GM23248 (cell line): ENCODE data around the gene CCDC91. TPM values are rescaled to one million over a fixed set of nuclear protein-coding genes. Genes with fewer than 3 reads are reported as not detected.

ENCODE experiments used
- DNase-seq: peaks from one replicate; pipeline ENCODE4 v3.0.0-alpha.2; 2015
- H2AFZ ChIP-seq: fragments of 200-600 bp; sonication (generic); 2 replicates; pipeline ENCODE4 v1.6.1; 2016; ENCODE audit warnings: antibody characterized with exemption
- H3F3A ChIP-seq: fragments of 200-600 bp; sonication (generic); 2 replicates; pipeline ENCODE4 v1.6.1; 2016; ENCODE audit warnings: mild to moderate bottlenecking, antibody characterized with exemption, mixed run types; ENCODE audit not compliant: insufficient read depth
- H3K27ac ChIP-seq: fragments of 200-600 bp; sonication (generic); 2 replicates; pipeline ENCODE4 v1.5.1; 2016; ENCODE audit warnings: mild to moderate bottlenecking
- H3K27me3 ChIP-seq: fragments of 200-600 bp; sonication (generic); replicated peaks from 2 replicates; pipeline ENCODE4 v1.6.1; 2016; ENCODE audit warnings: mild to moderate bottlenecking; ENCODE audit not compliant: insufficient read depth
- H3K36me3 ChIP-seq: fragments of 200-600 bp; sonication (generic); 2 replicates; pipeline ENCODE4 v1.6.1; 2016; ENCODE audit warnings: low read depth, mild to moderate bottlenecking
- H3K4me1 ChIP-seq: fragments of 200-600 bp; sonication (generic); 2 replicates; pipeline ENCODE4 v1.6.1; 2016; ENCODE audit warnings: mild to moderate bottlenecking; ENCODE audit not compliant: insufficient read depth
- H3K4me2 ChIP-seq: fragments of 200-600 bp; sonication (generic); one replicate; pipeline ENCODE4 v1.6.1; 2016; ENCODE audit warnings: mild to moderate bottlenecking; ENCODE audit not compliant: unreplicated experiment
- H3K4me3 ChIP-seq: fragments of 200-600 bp; sonication (generic); 2 replicates; pipeline ENCODE4 v1.5.1; 2016; ENCODE audit warnings: mild to moderate bottlenecking
- H3K79me2 ChIP-seq: fragments of 200-600 bp; sonication (generic); 2 replicates; pipeline ENCODE4 v1.6.1; 2016; ENCODE audit warnings: mild to moderate bottlenecking; ENCODE audit not compliant: insufficient read depth
- H3K9ac ChIP-seq: fragments of 200-600 bp; sonication (generic); 2 replicates; pipeline ENCODE4 v1.6.1; 2016; ENCODE audit warnings: mild to moderate bottlenecking
- H3K9me2 ChIP-seq: fragments of 200-600 bp; sonication (generic); 2 replicates; pipeline ENCODE4 v1.6.1; 2016; ENCODE audit warnings: mixed run types, mild to moderate bottlenecking, moderate library complexity; ENCODE audit not compliant: insufficient read depth
- H3K9me3 ChIP-seq: fragments of 200-600 bp; sonication (generic); one replicate; pipeline ENCODE4 v1.6.1; 2017; ENCODE audit warnings: low read depth
- H4K20me1 ChIP-seq: fragments of 200-600 bp; sonication (generic); 2 replicates; pipeline ENCODE4 v1.6.0; 2016; ENCODE audit not compliant: insufficient read depth
- EZH2 ChIP-seq: fragments of 200-600 bp; sonication (generic); IDR thresholded peaks from 2 replicates; pipeline ENCODE4 v1.6.1; 2018; ENCODE audit warnings: antibody characterized with exemption, mild to moderate bottlenecking; ENCODE audit not compliant: insufficient read depth, poor library complexity, severe bottlenecking
- EZH2phosphoT487 ChIP-seq: fragments of 200-600 bp; sonication (generic); IDR thresholded peaks from 2 replicates; pipeline ENCODE4 v1.6.1; 2018; ENCODE audit warnings: antibody characterized with exemption, moderate library complexity, mild to moderate bottlenecking, low read depth; ENCODE audit not compliant: insufficient read depth
- WGBS, 2 experiments: methylation state at CpG; one replicate each; pipeline ENCODE4 v1.1.6; 2015 to 2017; ENCODE audit warnings: low lambda C conversion rate in 2 of 2, low coverage in 1 of 2; ENCODE audit errors: missing lambda C conversion rate in 2 of 2; 5-methylcytosine and 5-hydroxymethylcytosine counted together
- in situ Hi-C: fragments of 300-500 bp; cut with MboI; formaldehyde crosslinking; loops from 2 replicates; pipeline ENCODE4 v1.15.0; 2020
- polyA plus RNA-seq: library from polyadenylated mRNA; unstranded; fragments of >200 nt; fragmentation: Nextera tagmentation; extraction: Ambion mirVana; gene quantifications from 2 replicates; pipeline ENCODE4 v1.2.1, GENCODE V29; 2016
- total RNA-seq: library from RNA; depleted of rRNA; stranded (reverse); fragments of >200 nt; shearing (Covaris generic); gene quantifications from 2 replicates; pipeline ENCODE4 v1.2.3, GENCODE V29; 2014

The CCDC91 gene
- total and polyA plus RNA-seq, 2 experiments from 2014 or later, result 17.2 to 31.5 TPM

- no peak for TF ChIP-seq EZH2
- no peak for TF ChIP-seq EZH2phosphoT487
- H4K20me1 ChIP-seq, result no peaks in the 10 kb centered on the region
Measured at GRCh38 chr12:28512876-28513275, 322.6 kb downstream of the CCDC91 start.

GRCh38 chr12:28513983-28514382 lies 323.7 kb downstream of the CCDC91 start:
- no peak overlapping the region for H3K4me2 ChIP-seq

More at GRCh38 chr12:28512876-28513275, 322.6 kb downstream of the CCDC91 start:
- no peaks in the 10 kb centered on the region for H3K27me3 ChIP-seq
- H3F3A ChIP-seq, result no peaks in the 10 kb centered on the region; the same call in 1 of the 2 replicates
- no peaks in the 10 kb centered on the region for H3K9me3 ChIP-seq
- WGBS, 2 experiments, result 100% methylated on average over 1 of the region's 1 CpG
- no peak overlapping the region for H2AFZ ChIP-seq
- no peak overlapping the region for H3K9ac ChIP-seq
- no peak overlapping the region for H3K27ac ChIP-seq
- H3K4me3 ChIP-seq, result no peak overlapping the region
- no peaks in the 10 kb centered on the region for H3K9me2 ChIP-seq
- DNase-seq, result no peak
- in situ Hi-C loops, result no loop called here
- no peak overlapping the region for H3K4me2 ChIP-seq
- no peaks in the 10 kb centered on the region for H3K36me3 ChIP-seq
- H3K4me1 ChIP-seq, result peaks cover under 1% of the 10 kb centered on the region; the same call in 1 of the 2 replicates
- no peaks in the 10 kb centered on the region for H3K79me2 ChIP-seq

GRCh38 chr12:28517101-28517500 lies 326.8 kb downstream of the CCDC91 start:
- no peak for DNase-seq
- TF ChIP-seq EZH2 (no peak), EZH2phosphoT487 (no peak)
- 8 to 11% methylated on average over 1 of the region's 1 CpG for WGBS, 2 experiments

More at GRCh38 chr12:28513983-28514382, 323.7 kb downstream of the CCDC91 start:
- Histone ChIP-seq H3K9me3 (no peaks in the 10 kb centered on the region), H4K20me1 (no peaks in the 10 kb centered on the region), H3F3A (no peaks in the 10 kb centered on the region), H3K36me3 (no peaks in the 10 kb centered on the region), H3K4me3 (no peak overlapping the region), H3K27ac (no peak overlapping the region), H2AFZ (no peak overlapping the region), H3K79me2 (no peaks in the 10 kb centered on the region), H3K4me1 (no peaks in the 10 kb centered on the region), H3K9me2 (no peaks in the 10 kb centered on the region), H3K27me3 (no peaks in the 10 kb centered on the region), H3K9ac (no peak overlapping the region)
- in situ Hi-C loops, result no loop called here
- TF ChIP-seq EZH2phosphoT487 (no peak), EZH2 (no peak)
- DNase-seq, result no peak
- 95 to 100% methylated on average over 1 of the region's 1 CpG for WGBS, 2 experiments

DNA sequence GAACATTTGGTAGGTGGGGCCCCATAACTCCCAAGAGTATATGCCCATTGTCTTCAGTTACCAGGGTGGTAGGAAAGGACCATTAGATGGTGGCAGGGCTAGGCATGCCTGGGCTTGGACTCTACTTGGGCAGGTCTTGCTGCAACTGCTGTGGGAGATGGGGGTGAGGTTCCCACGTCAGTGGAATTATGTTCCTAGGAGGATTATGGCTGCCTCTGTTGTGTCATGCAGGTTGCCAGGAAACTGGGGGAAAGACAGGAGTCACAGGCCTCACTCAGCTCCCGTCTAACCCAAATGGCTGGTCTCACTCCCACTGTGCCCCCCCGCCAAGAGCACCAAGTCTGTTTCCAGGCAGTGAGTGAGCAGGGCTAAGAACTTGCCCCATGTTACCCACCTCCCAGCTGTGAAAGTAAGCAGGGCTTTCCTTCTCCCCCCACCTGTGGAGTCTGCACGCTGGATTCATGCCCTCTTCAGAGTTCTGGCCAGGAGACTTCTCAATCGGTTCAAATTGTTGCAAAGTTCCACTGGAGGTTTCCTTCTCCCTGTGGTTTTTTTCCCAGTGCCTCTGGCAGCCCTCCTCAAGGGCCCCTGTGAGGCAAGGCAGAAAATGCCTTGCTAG lies 337.5 kb downstream of the CCDC91 start:
- H3K4me1 ChIP-seq, result no peaks in the 10 kb centered on the region
- in situ Hi-C loops, result no loop called here
- TF ChIP-seq EZH2, result no peak
- TF ChIP-seq EZH2phosphoT487, result no peak

More at GRCh38 chr12:28517101-28517500, 326.8 kb downstream of the CCDC91 start:
- Histone ChIP-seq H3K79me2 (no peaks in the 10 kb centered on the region), H3K9me2 (no peaks in the 10 kb centered on the region), H3K36me3 (no peaks in the 10 kb centered on the region), H3K9ac (no peak overlapping the region), H2AFZ (no peak overlapping the region), H3K27me3 (no peaks in the 10 kb centered on the region), H4K20me1 (no peaks in the 10 kb centered on the region), H3K4me1 (no peaks in the 10 kb centered on the region), H3K27ac (no peak overlapping the region), H3K4me3 (no peak overlapping the region), H3K4me2 (no peak overlapping the region), H3F3A (no peaks in the 10 kb centered on the region), H3K9me3 (no peaks in the 10 kb centered on the region)
- in situ Hi-C loops, result no loop called here

DNA sequence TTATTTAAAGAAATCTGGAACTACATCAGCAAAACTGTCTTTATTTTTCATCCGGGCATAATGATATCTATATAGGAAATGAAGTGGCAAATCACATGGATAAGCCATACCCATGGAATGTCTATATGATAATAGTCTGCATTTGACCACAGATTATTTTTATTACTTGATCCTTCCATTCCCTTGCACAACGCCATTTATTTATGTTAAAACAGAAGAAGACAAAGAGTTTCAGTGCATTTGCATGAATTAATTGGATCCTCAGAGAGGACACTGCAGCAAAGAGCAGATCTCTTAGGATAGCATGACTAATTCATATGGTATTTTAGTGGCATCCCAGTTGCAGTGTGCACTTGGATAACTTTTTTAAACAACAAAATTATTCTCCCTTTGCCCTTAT lies 345.0 kb downstream of the CCDC91 start:
- no peaks in the 10 kb centered on the region for H3K79me2 ChIP-seq
- H3K27me3 ChIP-seq, result no peaks in the 10 kb centered on the region
- in situ Hi-C loops, result no loop called here
- peak overlapping the region; percentile 26; the same call in 1 of the 2 replicates for H3K4me3 ChIP-seq
- H3K36me3 ChIP-seq, result no peaks in the 10 kb centered on the region
- no peaks in the 10 kb centered on the region for H3K9me2 ChIP-seq
- peaks cover 36% of the 10 kb centered on the region for H3F3A ChIP-seq
- 0 out of 2 replicates have a peak overlapping the region, but pooled peaks have one; percentile 2 for H2AFZ ChIP-seq
- 23 to 29% methylated on average over 2 of the region's 2 CpGs for WGBS, 2 experiments
- H3K4me2 ChIP-seq, result peak overlapping the region; percentile 69
- H3K9ac ChIP-seq, result no peak overlapping the region
- no peak for TF ChIP-seq EZH2phosphoT487
- TF ChIP-seq EZH2, result no peak
- H3K9me3 ChIP-seq, result no peaks in the 10 kb centered on the region
- peaks cover 33% of the 10 kb centered on the region for H3K4me1 ChIP-seq
- peak; percentile 68 for DNase-seq
- H4K20me1 ChIP-seq, result no peaks in the 10 kb centered on the region
- H3K27ac ChIP-seq, result peak overlapping the region; percentile 73

More for the DNA sequence above, 337.5 kb downstream of the CCDC91 start:
- H3F3A ChIP-seq, result no peaks in the 10 kb centered on the region
- H3K9me3 ChIP-seq, result no peaks in the 10 kb centered on the region
- no peak overlapping the region for H3K4me3 ChIP-seq
- H2AFZ ChIP-seq, result no peak overlapping the region
- H3K36me3 ChIP-seq, result no peaks in the 10 kb centered on the region
- no peak overlapping the region for H3K9ac ChIP-seq
- no peak for DNase-seq
- H3K27me3 ChIP-seq, result no peaks in the 10 kb centered on the region
- H4K20me1 ChIP-seq, result no peaks in the 10 kb centered on the region
- H3K4me2 ChIP-seq, result no peak overlapping the region
- H3K79me2 ChIP-seq, result no peaks in the 10 kb centered on the region
- no peak overlapping the region for H3K27ac ChIP-seq
- H3K9me2 ChIP-seq, result no peaks in the 10 kb centered on the region
- 97 to 100% methylated on average over 5 of the region's 5 CpGs for WGBS, 2 experiments
